ENCODE results near the gene PSMD5.

GRCh38 chr9:120820095-120820494 lies 22.6 kb downstream of the PSMD5 start:
- TF ChIP-seq, protein P1, sequence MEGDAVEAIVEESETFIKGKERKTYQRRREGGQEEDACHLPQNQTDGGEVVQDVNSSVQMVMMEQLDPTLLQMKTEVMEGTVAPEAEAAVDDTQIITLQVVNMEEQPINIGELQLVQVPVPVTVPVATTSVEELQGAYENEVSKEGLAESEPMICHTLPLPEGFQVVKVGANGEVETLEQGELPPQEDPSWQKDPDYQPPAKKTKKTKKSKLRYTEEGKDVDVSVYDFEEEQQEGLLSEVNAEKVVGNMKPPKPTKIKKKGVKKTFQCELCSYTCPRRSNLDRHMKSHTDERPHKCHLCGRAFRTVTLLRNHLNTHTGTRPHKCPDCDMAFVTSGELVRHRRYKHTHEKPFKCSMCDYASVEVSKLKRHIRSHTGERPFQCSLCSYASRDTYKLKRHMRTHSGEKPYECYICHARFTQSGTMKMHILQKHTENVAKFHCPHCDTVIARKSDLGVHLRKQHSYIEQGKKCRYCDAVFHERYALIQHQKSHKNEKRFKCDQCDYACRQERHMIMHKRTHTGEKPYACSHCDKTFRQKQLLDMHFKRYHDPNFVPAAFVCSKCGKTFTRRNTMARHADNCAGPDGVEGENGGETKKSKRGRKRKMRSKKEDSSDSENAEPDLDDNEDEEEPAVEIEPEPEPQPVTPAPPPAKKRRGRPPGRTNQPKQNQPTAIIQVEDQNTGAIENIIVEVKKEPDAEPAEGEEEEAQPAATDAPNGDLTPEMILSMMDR (IDR thresholded peaks at IDR 0.05), result no peak
- TF ChIP-seq POLR2A (IDR thresholded peaks at IDR 0.05), result no peak

Data from Peyer's patch (tissue), 4 donors.